Fibroblast of skin of abdomen (primary cell): ENCODE measurements around the gene KAT6B.
A peak's percentile ranks its signal among the peaks of the same experiment; 100 is the strongest.

ENCODE experiments used
- DNase-seq: peaks from one replicate; pipeline ENCODE4 v3.0.0-alpha.2; 2013

The KAT6B gene

GRCh38 chr10:74924251-74924963 is 98.0 kb downstream of the KAT6B start:
- peak; percentile 95 for DNase-seq

DNA sequence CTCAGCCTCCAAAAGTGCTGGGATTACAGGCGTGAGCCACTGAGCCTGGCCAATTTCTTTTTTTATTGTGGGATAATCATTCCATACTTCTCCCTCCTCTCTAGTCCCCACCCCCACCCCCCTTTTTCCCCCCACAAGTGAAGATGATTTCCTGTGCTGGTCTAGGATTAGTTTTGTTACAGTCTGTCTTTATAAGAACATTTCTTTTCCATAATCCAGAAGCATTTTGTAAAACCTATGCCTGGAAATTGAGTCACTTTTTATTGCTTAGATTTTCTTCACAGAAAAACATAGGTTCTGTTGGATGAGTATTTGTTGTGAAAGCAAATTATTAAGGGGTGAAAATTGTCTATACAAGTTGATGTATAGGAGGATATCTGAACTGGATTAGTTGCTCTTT is 98.9 kb downstream of the KAT6B start:
- DNase-seq = no peak

- no peak for DNase-seq
Measured at GRCh38 chr10:74925708-74926107, 99.3 kb downstream of the KAT6B start.

GRCh38 chr10:74926791-74927585 is 100.6 kb downstream of the KAT6B start:
- DNase-seq = no peak

- no peak for DNase-seq
Measured at GRCh38 chr10:74927701-74928100, 101.3 kb downstream of the KAT6B start.

GRCh38 chr10:74928742-74929191 is 102.4 kb downstream of the KAT6B start:
- peak; percentile 70 for DNase-seq

DNA sequence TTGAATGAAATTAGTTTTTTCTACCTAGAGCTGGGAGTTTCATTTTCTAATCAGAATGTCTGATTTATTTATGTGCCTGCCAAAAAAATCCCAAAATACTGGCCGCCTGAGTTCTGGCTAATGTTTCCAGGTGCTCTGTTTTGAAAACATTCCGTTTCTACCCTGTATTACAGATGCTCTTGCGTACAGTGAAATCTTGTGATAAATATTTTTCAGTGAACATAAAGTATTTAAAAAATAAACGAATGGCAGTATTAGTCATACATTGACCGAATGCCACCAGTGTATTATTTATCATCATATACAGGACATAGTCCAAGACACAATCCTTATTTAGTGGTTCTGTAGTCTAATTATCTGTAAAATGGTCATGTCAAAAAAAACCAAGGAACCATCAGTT is 102.8 kb downstream of the KAT6B start:
- no peak for DNase-seq

GRCh38 chr10:74930965-74931364 is 104.6 kb downstream of the KAT6B start:
- no peak for DNase-seq

- no peak for DNase-seq
Measured at GRCh38 chr10:74932648-74933047, 106.2 kb downstream of the KAT6B start.

- no peak for DNase-seq
Measured at GRCh38 chr10:74934100-74934812, 107.9 kb downstream of the KAT6B start.

- peak; percentile 70 for DNase-seq
Measured at GRCh38 chr10:74936577-74937265, 110.3 kb downstream of the KAT6B start.

DNA sequence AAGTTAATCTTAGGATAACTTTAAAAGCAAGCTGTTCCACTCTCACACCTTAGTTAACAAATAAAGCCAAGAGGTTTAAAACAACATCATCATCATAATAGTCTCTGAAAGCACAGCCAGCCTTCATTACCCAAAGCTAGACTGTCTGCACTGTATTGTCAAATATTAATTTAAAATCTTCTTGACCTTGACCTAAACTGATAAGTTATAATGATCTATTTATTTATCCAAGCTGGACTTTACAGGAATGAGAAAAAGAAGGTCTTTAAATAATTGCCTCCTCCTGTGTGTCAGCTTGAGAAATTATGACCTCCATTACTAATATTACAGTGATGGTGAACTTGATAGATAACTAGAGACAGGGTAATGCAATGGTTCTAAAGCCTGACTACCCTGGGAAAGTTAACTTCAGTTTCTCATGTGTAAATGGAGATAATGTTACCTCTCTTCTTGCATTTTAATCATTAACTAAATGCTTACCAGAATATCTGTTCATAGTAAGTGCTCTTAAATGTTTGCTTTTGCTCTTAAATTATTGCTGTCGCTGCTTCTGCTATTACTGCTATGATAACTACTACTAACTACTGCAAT is 111.0 kb downstream of the KAT6B start:
- DNase-seq = no peak

DNA sequence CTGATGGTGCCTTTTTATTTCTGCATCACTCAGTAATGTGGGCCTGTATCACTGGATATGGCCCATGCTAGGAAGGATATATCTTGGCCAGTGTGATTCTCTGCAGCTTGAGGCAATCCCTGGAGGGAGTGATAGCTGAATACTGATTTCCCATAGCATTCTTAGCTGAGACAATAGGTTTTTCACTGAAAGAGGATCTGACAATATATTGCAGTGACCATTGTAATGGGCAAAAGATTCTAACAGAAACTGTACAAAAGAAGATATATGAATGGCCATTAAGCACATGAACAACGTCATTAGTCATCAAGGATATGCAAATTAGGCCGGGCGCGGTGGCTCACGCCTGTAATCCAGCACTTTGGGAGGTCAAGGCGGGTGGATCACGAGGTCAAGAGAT is 117.8 kb downstream of the KAT6B start:
- DNase-seq = no peak

GRCh38 chr10:74947781-74948401 is 121.5 kb downstream of the KAT6B start:
- no peak for DNase-seq

- DNase-seq = no peak
Measured at GRCh38 chr10:74949034-74949832, 122.8 kb downstream of the KAT6B start.

GRCh38 chr10:74949843-74950765 is 123.7 kb downstream of the KAT6B start:
- DNase-seq = peak; percentile 45

GRCh38 chr10:74953214-74953613 is 126.8 kb downstream of the KAT6B start:
- DNase-seq = no peak

DNA sequence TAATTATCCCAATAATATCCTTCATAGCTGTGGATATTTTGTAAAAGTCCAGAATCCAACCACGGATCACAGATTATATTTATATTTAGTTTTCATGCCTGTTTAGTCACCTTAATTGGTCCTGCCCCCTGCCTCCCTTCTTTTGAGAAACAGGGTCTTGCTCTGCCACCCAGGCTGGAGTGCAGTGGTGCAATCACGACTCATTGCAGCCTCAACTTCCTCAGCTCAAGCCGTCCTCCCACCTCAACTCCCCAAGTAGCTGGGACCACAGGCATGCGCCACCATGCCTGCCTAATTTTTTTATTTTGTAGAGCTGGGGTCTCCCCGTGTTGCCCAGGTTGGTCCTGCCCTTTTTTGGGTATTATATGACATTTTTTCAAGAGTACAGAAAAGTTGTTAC is 129.4 kb downstream of the KAT6B start:
- no peak for DNase-seq

GRCh38 chr10:74956555-74957111 is 130.2 kb downstream of the KAT6B start:
- DNase-seq = no peak
